ENCODE measurements around the gene HLA-F. TPM values are rescaled to one million over a fixed set of nuclear protein-coding genes. Genes with fewer than 3 reads are reported as not detected.

The HLA-F gene
- polyA plus RNA-seq, 2 of the 4 experiments (the other 2 are of a cell fraction) = 2.7 to 4.5 TPM

DNA sequence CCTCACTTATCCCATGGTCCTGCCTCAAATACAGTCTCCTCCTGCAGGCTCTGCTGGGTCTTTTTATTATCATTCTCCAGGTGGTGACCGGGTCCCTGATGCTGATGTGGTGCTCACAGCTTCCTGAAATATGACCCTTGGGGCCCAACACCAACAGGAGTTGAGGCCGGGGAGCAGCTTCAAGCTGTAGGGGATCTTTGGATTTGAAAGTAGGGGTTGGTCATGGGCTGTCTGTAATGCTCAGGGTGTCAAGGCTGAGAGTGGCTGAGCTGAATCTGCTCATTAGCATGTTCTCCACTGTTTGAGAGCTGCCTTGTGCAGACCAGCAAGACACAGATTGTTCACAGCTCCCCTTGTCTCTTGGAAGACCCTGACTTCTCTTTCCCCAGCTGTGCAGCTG, 35.5 kb downstream of the HLA-F start:
- CTCF ChIA-PET = interaction anchor here (1.6 to 2.5 kb wide), 4 partner anchors 9 to 90 kb away, joined by 4 to 9 read pairs (median 5); no protein-coding TSS in a partner anchor
- ATAC-seq (no peak), FAIRE-seq (no peak), DNase-seq (ENCODE audit: low read depth in 1 of 2, low spot score in 1 of 2) (no peak)
- Histone ChIP-seq H3K9me3 (no peaks in the 10 kb centered on the region), H3K4me2 (no peak overlapping the region), H3K4me1 (peaks cover 3% of the 10 kb centered on the region; the same call in 1 of the 3 replicates), H3K4me3 (no peak overlapping the region), H3K27ac (no peak overlapping the region)
- WGBS (ENCODE audit: missing lambda C conversion rate) = 58% methylated on average over 2 of the region's 2 CpGs
- TF ChIP-seq, protein P1, sequence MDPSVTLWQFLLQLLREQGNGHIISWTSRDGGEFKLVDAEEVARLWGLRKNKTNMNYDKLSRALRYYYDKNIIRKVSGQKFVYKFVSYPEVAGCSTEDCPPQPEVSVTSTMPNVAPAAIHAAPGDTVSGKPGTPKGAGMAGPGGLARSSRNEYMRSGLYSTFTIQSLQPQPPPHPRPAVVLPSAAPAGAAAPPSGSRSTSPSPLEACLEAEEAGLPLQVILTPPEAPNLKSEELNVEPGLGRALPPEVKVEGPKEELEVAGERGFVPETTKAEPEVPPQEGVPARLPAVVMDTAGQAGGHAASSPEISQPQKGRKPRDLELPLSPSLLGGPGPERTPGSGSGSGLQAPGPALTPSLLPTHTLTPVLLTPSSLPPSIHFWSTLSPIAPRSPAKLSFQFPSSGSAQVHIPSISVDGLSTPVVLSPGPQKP (IDR thresholded peaks at IDR 0.05; ENCODE audit: low read depth, low read length) = no peak
- TF ChIP-seq JUN (IDR thresholded peaks at IDR 0.05) (no peak), CHD4 (IDR thresholded peaks at IDR 0.05; ENCODE audit: borderline replicate concordance) (no peak), MYC (IDR thresholded peaks at IDR 0.05; ENCODE audit: borderline replicate concordance, low read length) (no peak), EP300 (IDR thresholded peaks at IDR 0.05) (no peak), ZFP36 (IDR thresholded peaks at IDR 0.05; ENCODE audit: borderline replicate concordance, partially characterized antibody) (no peak), CHD2 (IDR thresholded peaks at IDR 0.05; ENCODE audit: low read length, partially characterized antibody) (no peak), ZNF302 (CRISPR knock-in tag; IDR thresholded peaks at IDR 0.05) (no peak)
- POLR2A ChIA-PET = no interaction called here

DNA sequence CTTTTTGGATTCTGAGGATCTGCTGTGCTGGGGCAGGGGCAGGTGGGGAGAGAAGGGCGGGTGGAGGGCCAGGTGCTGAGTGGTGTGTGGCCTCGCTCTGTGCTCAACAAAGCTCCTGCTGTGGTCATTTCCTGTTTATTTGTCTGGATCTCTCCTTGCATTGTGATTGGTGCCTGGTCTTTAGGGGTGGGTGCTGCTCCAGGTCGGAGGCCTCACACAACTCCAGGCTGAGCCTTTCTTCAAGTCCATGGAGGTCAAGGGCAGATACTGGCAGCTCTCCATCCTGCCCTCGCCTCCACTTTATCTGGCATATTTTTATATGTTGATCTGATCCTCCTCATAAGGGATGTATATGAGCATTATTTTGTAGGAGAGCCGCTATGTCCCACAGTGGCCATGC, 36.2 kb downstream of the HLA-F start:
- ATAC-seq (no peak), FAIRE-seq (no peak), DNase-seq (ENCODE audit: low read depth in 1 of 2, low spot score in 1 of 2) (no peak)
- no peak overlapping the region for H3K27ac ChIP-seq
- CTCF ChIA-PET = interaction anchor here (1.9 kb wide), 1 partner anchor 10 kb away, joined by 4 read pairs; no protein-coding TSS in a partner anchor
- H3K9me3 ChIP-seq = no peaks in the 10 kb centered on the region
- H3K4me1 ChIP-seq = peaks cover 3% of the 10 kb centered on the region; the same call in 1 of the 3 replicates
- WGBS (ENCODE audit: missing lambda C conversion rate) = 74% methylated on average over 5 of the region's 5 CpGs
- TF ChIP-seq, protein P2, sequence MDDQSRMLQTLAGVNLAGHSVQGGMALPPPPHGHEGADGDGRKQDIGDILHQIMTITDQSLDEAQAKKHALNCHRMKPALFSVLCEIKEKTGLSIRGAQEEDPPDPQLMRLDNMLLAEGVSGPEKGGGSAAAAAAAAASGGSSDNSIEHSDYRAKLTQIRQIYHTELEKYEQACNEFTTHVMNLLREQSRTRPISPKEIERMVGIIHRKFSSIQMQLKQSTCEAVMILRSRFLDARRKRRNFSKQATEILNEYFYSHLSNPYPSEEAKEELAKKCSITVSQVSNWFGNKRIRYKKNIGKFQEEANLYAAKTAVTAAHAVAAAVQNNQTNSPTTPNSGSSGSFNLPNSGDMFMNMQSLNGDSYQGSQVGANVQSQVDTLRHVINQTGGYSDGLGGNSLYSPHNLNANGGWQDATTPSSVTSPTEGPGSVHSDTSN (IDR thresholded peaks at IDR 0.05) = no peak
- TF ChIP-seq, protein P3, sequence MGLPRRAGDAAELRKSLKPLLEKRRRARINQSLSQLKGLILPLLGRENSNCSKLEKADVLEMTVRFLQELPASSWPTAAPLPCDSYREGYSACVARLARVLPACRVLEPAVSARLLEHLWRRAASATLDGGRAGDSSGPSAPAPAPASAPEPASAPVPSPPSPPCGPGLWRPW (IDR thresholded peaks at IDR 0.05) = no peak
- TF ChIP-seq EHF (CRISPR knock-in tag; IDR thresholded peaks at IDR 0.05) (no peak), MAFK (IDR thresholded peaks at IDR 0.05; ENCODE audit: partially characterized antibody) (no peak), KDM1A (IDR thresholded peaks at IDR 0.05; ENCODE audit: low read depth) (no peak), EP300 (IDR thresholded peaks at IDR 0.05) (no peak), HEYL (CRISPR knock-in tag; IDR thresholded peaks at IDR 0.05) (no peak), ZSCAN20 (CRISPR knock-in tag; IDR thresholded peaks at IDR 0.05) (no peak), RFX5 (IDR thresholded peaks at IDR 0.05) (no peak), FOXS1 (CRISPR knock-in tag; IDR thresholded peaks at IDR 0.05) (no peak), TFCP2L1 (CRISPR knock-in tag; IDR thresholded peaks at IDR 0.05) (no peak), ZNF302 (CRISPR knock-in tag; IDR thresholded peaks at IDR 0.05) (no peak), FOSL2 (IDR thresholded peaks at IDR 0.05) (no peak), FOSL2 (CRISPR knock-in tag; IDR thresholded peaks at IDR 0.05) (no peak), EHMT2 (IDR thresholded peaks at IDR 0.05; ENCODE audit: low read depth) (no peak), MAZ (IDR thresholded peaks at IDR 0.05; ENCODE audit: borderline replicate concordance, low read depth, low read length) (no peak)
- TF ChIP-seq, protein P4, sequence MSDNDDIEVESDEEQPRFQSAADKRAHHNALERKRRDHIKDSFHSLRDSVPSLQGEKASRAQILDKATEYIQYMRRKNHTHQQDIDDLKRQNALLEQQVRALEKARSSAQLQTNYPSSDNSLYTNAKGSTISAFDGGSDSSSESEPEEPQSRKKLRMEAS (IDR thresholded peaks at IDR 0.05) = no peak
- TF ChIP-seq, protein P5, sequence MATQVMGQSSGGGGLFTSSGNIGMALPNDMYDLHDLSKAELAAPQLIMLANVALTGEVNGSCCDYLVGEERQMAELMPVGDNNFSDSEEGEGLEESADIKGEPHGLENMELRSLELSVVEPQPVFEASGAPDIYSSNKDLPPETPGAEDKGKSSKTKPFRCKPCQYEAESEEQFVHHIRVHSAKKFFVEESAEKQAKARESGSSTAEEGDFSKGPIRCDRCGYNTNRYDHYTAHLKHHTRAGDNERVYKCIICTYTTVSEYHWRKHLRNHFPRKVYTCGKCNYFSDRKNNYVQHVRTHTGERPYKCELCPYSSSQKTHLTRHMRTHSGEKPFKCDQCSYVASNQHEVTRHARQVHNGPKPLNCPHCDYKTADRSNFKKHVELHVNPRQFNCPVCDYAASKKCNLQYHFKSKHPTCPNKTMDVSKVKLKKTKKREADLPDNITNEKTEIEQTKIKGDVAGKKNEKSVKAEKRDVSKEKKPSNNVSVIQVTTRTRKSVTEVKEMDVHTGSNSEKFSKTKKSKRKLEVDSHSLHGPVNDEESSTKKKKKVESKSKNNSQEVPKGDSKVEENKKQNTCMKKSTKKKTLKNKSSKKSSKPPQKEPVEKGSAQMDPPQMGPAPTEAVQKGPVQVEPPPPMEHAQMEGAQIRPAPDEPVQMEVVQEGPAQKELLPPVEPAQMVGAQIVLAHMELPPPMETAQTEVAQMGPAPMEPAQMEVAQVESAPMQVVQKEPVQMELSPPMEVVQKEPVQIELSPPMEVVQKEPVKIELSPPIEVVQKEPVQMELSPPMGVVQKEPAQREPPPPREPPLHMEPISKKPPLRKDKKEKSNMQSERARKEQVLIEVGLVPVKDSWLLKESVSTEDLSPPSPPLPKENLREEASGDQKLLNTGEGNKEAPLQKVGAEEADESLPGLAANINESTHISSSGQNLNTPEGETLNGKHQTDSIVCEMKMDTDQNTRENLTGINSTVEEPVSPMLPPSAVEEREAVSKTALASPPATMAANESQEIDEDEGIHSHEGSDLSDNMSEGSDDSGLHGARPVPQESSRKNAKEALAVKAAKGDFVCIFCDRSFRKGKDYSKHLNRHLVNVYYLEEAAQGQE (IDR thresholded peaks at IDR 0.05) = no peak
- TF ChIP-seq, protein P1 (IDR thresholded peaks at IDR 0.05; ENCODE audit: low read depth, low read length) = no peak
- TF ChIP-seq, protein P6, sequence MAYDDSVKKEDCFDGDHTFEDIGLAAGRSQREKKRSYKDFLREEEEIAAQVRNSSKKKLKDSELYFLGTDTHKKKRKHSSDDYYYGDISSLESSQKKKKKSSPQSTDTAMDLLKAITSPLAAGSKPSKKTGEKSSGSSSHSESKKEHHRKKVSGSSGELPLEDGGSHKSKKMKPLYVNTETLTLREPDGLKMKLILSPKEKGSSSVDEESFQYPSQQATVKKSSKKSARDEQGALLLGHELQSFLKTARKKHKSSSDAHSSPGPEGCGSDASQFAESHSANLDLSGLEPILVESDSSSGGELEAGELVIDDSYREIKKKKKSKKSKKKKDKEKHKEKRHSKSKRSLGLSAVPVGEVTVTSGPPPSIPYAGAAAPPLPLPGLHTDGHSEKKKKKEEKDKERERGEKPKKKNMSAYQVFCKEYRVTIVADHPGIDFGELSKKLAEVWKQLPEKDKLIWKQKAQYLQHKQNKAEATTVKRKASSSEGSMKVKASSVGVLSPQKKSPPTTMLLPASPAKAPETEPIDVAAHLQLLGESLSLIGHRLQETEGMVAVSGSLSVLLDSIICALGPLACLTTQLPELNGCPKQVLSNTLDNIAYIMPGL (CRISPR knock-in tag; IDR thresholded peaks at IDR 0.05; ENCODE audit: borderline replicate concordance) = no peak
- TF ChIP-seq, protein P7, sequence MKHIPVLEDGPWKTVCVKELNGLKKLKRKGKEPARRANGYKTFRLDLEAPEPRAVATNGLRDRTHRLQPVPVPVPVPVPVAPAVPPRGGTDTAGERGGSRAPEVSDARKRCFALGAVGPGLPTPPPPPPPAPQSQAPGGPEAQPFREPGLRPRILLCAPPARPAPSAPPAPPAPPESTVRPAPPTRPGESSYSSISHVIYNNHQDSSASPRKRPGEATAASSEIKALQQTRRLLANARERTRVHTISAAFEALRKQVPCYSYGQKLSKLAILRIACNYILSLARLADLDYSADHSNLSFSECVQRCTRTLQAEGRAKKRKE (CRISPR knock-in tag; IDR thresholded peaks at IDR 0.05; ENCODE audit: low read depth) = no peak
- POLR2A ChIA-PET = no interaction called here
- no peak overlapping the region for H3K4me3 ChIP-seq
- no peak overlapping the region for H3K4me2 ChIP-seq
